Mesodermal cell (in vitro differentiated cells): ENCODE data around the gene IL4R.

Experiments
- H3K27ac ChIP-seq: 2 replicates; pipeline ENCODE4 v1.7.0; 2013; ENCODE audit warnings: mild to moderate bottlenecking, low read depth, low read length, moderate library complexity; ENCODE audit not compliant: severe bottlenecking
- H3K36me3 ChIP-seq: 2 replicates; pipeline ENCODE4 v1.7.1; 2013; ENCODE audit warnings: mild to moderate bottlenecking, low read length, moderate library complexity; ENCODE audit not compliant: control insufficient read depth, insufficient read depth
- H3K4me1 ChIP-seq: one replicate; pipeline ENCODE4 v1.7.1; 2013; ENCODE audit warnings: mild to moderate bottlenecking, low read length; ENCODE audit not compliant: insufficient read depth, control insufficient read depth, poor library complexity, severe bottlenecking
- H3K4me3 ChIP-seq: 2 replicates; pipeline ENCODE4 v1.7.0; 2013; ENCODE audit warnings: low read length, control low read depth, mild to moderate bottlenecking; ENCODE audit not compliant: insufficient read depth, poor library complexity, severe bottlenecking; ENCODE audit errors: extremely low read depth
- H3K9me3 ChIP-seq: 2 replicates; pipeline ENCODE4 v1.7.1; 2013; ENCODE audit warnings: mild to moderate bottlenecking, low read length, moderate library complexity; ENCODE audit not compliant: control insufficient read depth
- WGBS, 2 experiments: methylation state at CpG; one replicate each; pipeline ENCODE4 v1.1.5; 2013; ENCODE audit warnings: missing lambda C conversion rate in 2 of 2; ENCODE audit not compliant: insufficient coverage in 2 of 2; 5-methylcytosine and 5-hydroxymethylcytosine counted together

The IL4R gene

DNA sequence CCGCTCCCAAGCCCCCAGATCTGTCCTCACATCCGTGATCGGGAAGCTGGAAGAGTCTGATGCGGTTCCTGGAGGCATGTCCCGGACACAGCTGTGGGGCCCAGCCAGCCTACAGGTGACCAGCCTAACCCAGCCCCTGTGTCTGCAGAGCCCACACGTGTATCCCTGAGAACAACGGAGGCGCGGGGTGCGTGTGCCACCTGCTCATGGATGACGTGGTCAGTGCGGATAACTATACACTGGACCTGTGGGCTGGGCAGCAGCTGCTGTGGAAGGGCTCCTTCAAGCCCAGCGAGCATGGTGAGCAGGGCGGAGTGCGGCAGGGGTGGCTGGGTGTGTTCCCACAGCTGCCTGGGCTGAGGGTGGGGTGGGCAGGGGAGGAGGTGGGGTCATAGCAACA lies 30.9 kb downstream of the IL4R start:
- WGBS, 2 experiments: 90 to 97% methylated on average over 12 of the region's 15 CpGs
- no peak overlapping the region for H3K27ac ChIP-seq
- H3K36me3 ChIP-seq: peaks cover 72% of the 10 kb centered on the region
- H3K4me1 ChIP-seq: no peaks in the 10 kb centered on the region
- H3K9me3 ChIP-seq: no peaks in the 10 kb centered on the region
- H3K4me3 ChIP-seq: no peak overlapping the region

DNA sequence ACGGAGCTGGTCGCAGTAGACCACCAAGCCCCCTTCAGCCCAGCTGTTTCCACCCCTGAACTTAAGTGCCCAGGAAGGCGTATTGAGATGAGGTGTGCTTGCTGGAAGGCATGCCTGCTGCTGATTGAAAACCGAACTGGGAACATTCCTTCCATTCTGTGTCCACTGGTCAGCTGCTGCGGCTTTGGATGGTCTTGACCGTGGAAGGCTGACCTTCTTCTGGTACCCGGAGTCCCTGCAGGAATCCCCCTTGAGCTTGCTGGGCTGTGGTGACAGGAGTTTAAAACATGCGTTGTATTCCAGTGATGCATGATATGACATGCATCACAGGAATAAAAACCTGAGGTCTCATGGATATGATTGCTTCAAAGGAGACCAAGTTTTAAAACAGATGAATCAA lies 31.4 kb downstream of the IL4R start:
- H3K4me1 ChIP-seq: no peaks in the 10 kb centered on the region
- peaks cover 72% of the 10 kb centered on the region for H3K36me3 ChIP-seq
- H3K4me3 ChIP-seq: no peak overlapping the region
- H3K9me3 ChIP-seq: no peaks in the 10 kb centered on the region
- 94 to 100% methylated on average over 3 to 7 of the region's 8 CpGs for WGBS, 2 experiments
- H3K27ac ChIP-seq: no peak overlapping the region

DNA sequence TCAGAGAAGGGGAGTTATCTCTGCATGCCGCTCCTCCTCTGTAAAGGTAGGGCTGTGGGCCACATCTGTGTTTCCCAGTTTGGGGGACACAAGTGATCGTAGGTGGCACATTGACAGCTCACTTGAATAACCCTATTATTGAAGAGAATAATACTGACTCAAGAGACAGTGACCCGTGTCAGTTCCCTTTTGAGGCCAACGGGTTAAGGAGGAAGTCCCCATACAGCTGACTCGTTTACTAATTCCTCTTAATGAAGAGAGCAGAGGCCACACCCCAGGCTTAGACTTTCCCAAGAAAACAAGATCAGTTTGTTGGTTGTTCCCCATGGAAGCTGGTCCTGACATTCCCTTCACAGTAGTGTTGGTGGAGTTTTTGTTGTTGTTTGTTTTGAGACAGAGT lies 33.0 kb downstream of the IL4R start:
- WGBS, 2 experiments: 90 to 96% methylated on average over 4 of the region's 5 CpGs
- Histone ChIP-seq H3K4me1 (no peaks in the 10 kb centered on the region), H3K9me3 (no peaks in the 10 kb centered on the region), H3K36me3 (peaks cover 72% of the 10 kb centered on the region), H3K27ac (no peak overlapping the region), H3K4me3 (no peak overlapping the region)

DNA sequence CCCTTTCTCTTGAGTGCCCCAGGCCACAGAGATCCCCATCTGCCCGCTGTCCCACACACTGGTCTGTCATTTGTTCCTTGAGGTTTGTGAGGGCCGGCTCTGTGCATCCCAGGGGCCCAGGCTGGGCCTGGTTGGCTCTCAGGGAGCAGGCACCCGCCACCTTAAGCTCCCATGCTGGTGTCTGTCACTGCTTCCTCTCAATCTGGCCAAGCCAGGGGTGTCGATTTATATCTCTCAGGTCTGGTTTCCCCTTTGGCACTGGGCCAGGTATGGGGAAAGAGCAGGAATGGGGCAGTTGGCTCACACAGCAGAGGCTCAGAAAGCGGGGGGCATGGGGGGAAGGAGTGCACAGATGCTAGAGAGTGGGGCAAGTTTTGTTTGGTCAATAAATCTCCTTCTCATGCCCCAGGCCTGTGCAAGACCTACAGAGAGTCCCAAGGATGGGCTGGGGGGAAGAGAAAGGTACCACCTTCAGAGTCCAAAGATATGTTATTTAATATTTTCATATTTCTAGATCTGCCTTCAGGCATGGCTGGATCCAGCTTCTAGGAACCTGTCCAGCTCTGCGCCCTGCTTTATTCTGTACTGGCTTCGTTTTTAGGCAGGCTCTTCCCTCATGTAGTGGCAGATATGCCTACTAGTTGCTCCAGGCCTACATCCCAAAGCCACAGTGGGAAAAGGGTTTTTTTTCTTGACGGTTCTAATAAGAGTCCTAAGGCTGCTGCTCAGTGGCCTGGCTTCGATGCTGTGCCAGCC lies 34.3 kb downstream of the IL4R start:
- Histone ChIP-seq H3K4me1 (no peaks in the 10 kb centered on the region), H3K4me3 (no peak overlapping the region), H3K36me3 (peaks cover 74% of the 10 kb centered on the region), H3K9me3 (no peaks in the 10 kb centered on the region), H3K27ac (no peak overlapping the region)
- 77 to 80% methylated on average over 5 to 9 of the region's 9 CpGs for WGBS, 2 experiments

DNA sequence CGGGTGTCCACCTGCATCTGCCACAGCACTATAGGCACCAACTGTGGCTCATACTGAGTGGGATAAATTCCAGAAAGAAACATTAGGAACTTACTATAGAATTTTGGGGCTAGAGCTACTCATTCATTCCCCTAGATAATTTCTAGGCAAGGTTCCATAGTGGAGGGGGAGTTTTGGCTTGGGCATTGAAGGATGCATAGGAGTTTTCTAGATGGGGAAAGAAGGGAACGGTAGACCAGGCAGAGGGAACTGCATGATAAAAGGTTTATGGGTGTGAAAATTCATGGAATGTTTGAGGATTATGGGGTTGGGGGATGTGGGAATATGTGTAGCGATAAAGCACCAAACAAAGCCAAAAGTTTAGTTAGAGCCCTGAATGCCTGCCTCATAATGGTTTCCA lies 35.5 kb downstream of the IL4R start:
- Histone ChIP-seq H3K4me1 (no peaks in the 10 kb centered on the region), H3K36me3 (peaks cover 80% of the 10 kb centered on the region), H3K4me3 (no peak overlapping the region), H3K27ac (no peak overlapping the region), H3K9me3 (no peaks in the 10 kb centered on the region)
- WGBS, 2 experiments: 86 to 100% methylated on average over 2 to 3 of the region's 3 CpGs

DNA sequence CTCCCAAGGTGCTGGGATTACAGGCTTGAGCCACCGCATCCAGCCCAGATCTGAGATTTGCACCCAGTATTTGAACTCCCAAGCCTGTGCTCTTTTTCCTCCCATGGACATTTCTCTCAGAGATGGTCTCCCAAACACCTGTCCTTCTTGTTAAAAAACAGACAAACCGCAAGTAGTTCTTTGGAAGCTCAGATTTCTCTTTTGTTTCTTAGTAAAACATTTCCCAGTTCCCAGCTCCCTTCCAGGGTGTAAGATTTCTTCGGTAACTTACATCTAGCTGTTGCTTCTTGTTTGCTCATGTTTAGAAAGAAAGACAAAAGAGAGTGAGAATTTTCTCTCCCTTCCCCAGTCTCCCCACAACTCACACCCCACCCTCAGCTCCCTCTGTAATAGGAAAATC lies 36.2 kb downstream of the IL4R start:
- Histone ChIP-seq H3K27ac (no peak overlapping the region), H3K9me3 (no peaks in the 10 kb centered on the region), H3K4me1 (no peaks in the 10 kb centered on the region), H3K36me3 (peaks cover 82% of the 10 kb centered on the region), H3K4me3 (no peak overlapping the region)
- 92 to 100% methylated on average over 1 to 2 of the region's 3 CpGs for WGBS, 2 experiments

DNA sequence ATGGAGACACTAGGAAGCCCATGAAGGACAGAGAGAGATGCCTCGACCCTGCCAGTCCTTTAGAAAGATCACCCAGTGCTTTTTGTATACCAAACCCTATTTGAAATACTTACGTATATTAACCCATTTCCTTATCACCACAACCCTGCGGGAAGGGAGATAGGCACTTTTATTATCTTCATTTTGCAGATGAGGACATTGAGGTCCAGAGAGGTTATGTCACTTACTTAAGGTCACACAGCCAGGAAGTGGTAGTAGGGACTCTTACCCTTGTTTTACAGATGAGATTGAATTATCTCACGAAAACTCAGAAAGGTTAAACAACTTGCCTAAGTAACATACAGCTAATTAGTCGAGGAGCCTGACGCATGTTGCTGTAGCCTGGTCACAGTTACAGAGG lies 38.2 kb downstream of the IL4R start:
- Histone ChIP-seq H3K36me3 (peaks cover 88% of the 10 kb centered on the region), H3K4me3 (no peak overlapping the region), H3K4me1 (no peaks in the 10 kb centered on the region), H3K27ac (no peak overlapping the region), H3K9me3 (no peaks in the 10 kb centered on the region)
- 85 to 96% methylated on average over 4 to 6 of the region's 6 CpGs for WGBS, 2 experiments

DNA sequence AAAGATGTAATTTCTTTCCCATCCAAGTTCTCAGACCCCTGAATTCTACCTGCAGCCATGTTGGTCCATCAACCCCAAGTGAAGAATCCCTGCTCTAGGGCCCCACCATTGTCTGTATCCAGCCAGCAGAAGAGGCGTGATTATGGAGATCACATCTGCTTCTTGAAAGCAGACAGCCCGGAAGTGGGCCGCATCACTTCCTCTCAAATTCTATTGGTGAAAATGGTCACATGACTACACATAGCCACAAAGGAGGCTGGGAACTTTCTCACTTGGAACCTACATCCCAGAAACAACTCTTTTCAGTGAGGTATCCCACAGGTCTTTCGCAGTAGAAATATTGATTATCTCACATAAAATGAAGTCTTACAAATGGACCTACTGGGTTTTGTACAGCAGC lies 40.1 kb downstream of the IL4R start:
- WGBS, 2 experiments: 94 to 100% methylated on average over 2 to 4 of the region's 4 CpGs
- no peak overlapping the region for H3K4me3 ChIP-seq
- no peaks in the 10 kb centered on the region for H3K4me1 ChIP-seq
- no peak overlapping the region for H3K27ac ChIP-seq
- peaks cover 79% of the 10 kb centered on the region for H3K36me3 ChIP-seq
- no peaks in the 10 kb centered on the region for H3K9me3 ChIP-seq

DNA sequence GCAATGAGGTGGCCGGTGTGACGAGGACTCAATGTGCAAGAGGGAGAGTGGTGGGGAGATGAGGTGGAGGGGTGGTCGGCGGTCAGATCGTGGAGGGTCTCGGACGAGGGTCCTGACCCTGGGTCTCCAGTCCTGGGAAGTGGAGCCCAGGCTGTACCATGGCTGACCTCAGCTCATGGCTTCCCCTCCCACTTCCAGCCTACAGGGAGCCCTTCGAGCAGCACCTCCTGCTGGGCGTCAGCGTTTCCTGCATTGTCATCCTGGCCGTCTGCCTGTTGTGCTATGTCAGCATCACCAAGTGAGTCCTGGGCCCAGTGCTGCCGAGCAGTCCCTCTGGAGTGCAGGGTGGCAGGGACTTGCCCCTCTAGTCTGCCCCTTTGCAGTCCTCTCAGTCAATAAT lies 41.8 kb downstream of the IL4R start:
- H3K9me3 ChIP-seq: peaks cover 7% of the 10 kb centered on the region
- no peak overlapping the region for H3K27ac ChIP-seq
- peaks cover 79% of the 10 kb centered on the region for H3K36me3 ChIP-seq
- no peaks in the 10 kb centered on the region for H3K4me1 ChIP-seq
- WGBS, 2 experiments: 77 to 80% methylated on average over 5 to 7 of the region's 12 CpGs
- no peak overlapping the region for H3K4me3 ChIP-seq

DNA sequence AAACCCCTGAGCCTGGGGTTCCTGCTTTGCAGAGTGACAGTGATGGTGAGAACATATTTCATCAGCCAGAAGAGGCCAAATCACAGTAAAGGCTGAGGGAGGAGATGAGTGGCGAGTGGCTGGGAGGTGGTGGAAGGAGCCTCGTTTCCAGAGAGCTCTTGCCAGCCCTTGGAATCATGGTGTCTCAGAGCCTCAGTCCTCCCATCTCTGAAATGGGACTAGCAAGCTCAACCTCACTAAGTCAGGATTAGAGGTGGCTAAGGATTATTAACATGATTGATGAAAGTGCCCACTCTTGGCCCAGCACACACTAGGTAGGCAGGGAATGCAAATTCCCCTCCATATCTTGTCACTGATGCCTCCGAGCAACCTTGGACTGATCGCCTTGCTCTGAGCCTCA lies 43.0 kb downstream of the IL4R start:
- Histone ChIP-seq H3K4me3 (no peak overlapping the region), H3K27ac (no peak overlapping the region), H3K9me3 (peaks cover 7% of the 10 kb centered on the region), H3K36me3 (peaks cover 73% of the 10 kb centered on the region), H3K4me1 (no peaks in the 10 kb centered on the region)
- WGBS, 2 experiments: 96 to 100% methylated on average over 2 to 4 of the region's 4 CpGs

DNA sequence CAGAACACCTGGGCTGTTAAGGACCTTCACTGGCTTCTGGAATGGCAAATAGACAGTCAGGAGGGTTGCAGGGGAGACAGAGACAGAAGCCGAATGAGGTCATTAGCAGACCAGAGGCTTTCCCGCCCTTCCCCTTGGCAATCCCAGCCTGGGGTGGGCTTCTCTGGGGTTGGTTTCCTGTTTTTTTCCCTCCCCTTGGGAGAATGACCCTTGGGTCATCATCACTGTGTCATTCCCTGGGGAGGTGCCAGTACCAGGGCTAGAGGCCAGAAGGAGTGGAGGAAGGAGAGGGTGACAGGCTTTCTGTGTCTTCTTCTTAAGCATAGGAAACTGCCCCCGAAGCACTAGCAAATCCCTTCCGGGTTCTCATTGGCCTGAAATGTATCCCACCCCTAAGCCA lies 45.3 kb downstream of the IL4R start:
- Histone ChIP-seq H3K36me3 (peaks cover 67% of the 10 kb centered on the region), H3K27ac (no peak overlapping the region), H3K9me3 (peaks cover 7% of the 10 kb centered on the region), H3K4me1 (no peaks in the 10 kb centered on the region), H3K4me3 (no peak overlapping the region)
- WGBS, 2 experiments: 97 to 100% methylated on average over 2 to 4 of the region's 4 CpGs
